ENCODE measurements around the gene IGSF6. TPM values are rescaled to one million over a fixed set of nuclear protein-coding genes. Genes with fewer than 3 reads are reported as not detected.
"Not testable (repeated sequence)": the region's sequence is repeated elsewhere in the genome, so short reads cannot be mapped to it uniquely, and the experiment has no call there.

The IGSF6 gene
- total RNA-seq, 1 donor from 2014 or later, result 4.9 TPM

DNA sequence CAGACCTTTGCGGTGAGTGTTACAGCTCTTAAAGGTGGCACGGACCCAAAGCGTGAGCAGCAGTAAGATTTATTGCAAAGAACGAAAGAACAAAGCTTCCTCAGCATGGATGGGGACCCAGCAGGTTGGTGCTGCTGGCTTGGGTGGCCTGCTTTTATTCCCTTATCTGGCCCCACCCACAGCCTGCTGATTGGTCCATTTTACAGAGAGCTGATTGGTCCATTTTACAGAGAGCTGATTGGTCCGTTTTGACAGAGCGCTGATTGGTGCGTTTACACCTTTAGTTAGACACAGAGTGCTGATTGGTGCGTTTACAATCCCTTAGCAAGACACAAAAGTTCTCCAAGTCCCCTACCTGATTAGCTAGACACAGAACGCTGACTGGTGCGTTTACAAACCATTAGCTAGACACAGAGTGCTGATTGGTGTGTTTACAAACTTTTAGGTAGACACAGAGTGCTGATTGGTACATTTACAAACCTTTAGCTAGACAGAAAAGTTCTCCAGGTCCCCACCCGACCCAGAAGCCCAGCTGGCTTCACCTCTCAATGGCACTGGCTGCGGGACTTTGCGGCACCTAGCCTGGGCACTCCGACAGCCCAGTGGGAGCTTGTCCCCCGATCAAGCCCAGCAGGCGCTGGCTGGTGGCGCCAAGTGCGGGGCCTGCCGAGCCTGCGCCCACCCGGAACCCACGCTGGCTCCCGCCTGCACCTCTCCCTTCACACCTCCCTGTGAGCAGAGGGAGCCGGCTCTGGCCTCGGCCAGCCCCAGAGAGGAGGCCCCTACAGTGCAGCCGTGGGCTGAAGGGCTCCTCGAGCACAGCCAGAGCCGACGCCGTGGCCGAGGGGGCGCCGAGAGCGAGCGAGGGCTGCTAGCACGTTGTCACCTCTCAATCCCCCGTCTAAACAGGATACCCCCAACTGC is 22.5 kb downstream of the IGSF6 start:
- DNase-seq, result not testable (repeated sequence)

DNA sequence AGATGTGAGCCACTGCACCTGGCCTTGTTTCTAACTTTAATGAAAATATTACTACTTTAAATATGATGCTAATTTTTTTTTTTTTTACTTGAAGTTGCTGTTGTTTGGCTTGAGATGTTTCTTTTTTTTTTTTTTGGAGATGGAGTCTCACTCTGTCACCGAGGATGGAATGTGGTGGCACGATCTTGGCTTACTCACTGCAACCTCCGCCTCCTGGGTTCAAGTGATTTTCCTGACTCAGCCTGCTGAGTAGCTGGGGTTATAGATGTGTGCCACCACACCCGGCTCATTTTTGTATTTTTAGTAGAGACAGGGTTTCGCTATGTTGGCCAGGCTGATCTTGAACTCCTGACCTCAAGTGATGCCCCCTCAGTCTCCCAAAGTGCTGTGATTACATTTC is 23.6 kb downstream of the IGSF6 start:
- no peak for DNase-seq

- no peak for DNase-seq
These were observed 24.2 kb downstream of the IGSF6 start for GRCh38 chr16:21628121-21628726.

- peak; percentile 58 for DNase-seq
These were observed 25.6 kb downstream of the IGSF6 start for GRCh38 chr16:21626659-21627277.

DNA sequence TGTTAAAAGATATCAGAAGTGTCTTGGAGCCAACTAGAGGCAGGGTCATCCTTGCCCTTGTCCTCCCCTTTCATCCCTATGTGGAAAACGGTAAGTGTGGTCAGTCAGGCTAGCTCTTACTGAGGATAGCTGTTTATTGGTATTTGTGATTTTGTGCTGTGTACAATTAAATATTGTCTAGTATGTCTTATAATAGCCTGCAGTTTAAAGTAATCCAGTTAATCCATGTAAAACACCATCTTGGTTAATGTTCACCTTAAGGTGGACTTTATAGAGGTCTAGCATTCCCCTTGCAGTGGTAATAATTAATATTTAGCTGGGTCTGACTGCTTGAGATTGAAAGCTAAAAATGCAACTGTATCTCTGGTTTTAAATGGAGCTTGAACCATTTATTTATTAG is 27.4 kb downstream of the IGSF6 start:
- DNase-seq, result no peak

GRCh38 chr16:21622545-21622944 is 29.9 kb downstream of the IGSF6 start:
- no peak for DNase-seq

DNA sequence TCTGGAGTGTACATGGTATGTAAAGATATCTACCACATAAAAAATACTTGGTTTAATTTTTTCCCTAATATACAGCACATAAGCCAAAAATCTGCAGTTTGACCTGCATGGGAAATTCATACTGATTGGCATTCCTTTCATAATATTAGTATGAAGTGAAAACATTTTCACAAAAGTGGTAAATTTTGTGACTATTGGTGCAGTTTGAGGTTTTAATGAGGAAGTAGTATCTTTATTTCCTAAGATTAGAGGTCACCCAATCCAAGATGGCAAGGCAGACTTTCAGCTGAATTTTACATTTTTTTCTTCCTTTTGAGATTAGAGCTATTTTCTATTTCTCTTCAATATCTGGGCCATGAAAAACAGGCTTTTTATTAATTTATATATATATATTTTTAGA is 31.8 kb downstream of the IGSF6 start:
- DNase-seq, result no peak

- DNase-seq, result no peak
These were observed 32.5 kb downstream of the IGSF6 start for GRCh38 chr16:21619765-21620425.

DNA sequence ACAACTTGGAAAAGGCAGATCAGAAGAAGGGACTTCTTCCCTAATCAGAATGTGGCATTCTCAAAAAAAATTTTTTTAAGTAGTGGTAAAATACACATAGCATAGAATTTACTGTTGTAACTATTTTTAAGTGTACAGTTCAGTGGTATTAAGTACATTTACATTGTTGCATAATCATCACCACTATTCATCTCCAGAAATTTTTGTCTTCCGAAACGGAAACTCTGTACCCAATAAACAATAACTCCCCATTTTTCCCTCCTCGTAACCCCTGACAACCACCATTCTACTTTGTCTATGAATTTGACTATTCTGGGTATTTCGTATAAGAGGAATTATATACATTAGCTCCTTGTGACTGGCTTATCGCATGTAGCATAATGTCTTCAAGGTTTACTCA is 34.1 kb downstream of the IGSF6 start:
- no peak for DNase-seq

DNA sequence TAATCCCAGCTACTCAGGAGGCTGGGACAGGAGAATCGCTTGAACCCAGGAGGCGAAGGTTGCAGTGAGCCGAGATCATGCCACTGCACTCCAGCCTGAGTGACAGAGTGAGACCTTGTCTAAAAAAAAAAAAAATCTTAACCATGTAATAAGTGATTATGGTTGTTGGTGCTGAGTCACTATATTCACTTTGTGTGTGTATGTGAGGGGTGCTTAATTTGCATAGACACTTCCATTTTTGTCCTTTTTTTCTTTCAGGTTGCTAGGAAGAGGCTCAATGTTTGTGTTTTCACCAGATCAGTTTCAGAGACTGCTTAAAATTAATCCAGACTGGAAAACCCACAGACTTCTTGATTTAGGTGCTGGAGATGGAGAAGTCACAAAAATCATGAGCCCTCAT is 34.8 kb downstream of the IGSF6 start:
- no peak for DNase-seq

DNA sequence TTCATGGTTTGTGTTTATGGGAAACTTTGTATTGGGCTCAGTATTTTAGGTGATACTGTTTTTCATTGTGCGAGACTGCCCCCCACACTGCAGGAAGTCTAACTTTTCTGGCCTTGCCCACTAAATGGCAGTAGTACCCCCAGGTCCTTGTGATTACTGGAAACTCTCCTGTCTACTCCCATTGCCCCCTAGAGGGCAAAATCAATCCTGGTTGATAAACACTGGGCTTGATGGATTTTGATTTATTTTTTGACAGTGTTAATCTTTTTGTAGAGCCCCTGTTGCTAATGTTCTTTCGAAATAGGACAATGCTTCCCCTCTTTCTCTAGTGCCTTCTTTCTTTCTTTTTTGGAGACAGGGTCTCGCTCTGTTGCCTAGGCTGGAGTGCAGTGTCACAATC is 37.5 kb downstream of the IGSF6 start:
- DNase-seq, result no peak

- no peak for DNase-seq
These were observed 38.6 kb downstream of the IGSF6 start for GRCh38 chr16:21613781-21614180.

DNA sequence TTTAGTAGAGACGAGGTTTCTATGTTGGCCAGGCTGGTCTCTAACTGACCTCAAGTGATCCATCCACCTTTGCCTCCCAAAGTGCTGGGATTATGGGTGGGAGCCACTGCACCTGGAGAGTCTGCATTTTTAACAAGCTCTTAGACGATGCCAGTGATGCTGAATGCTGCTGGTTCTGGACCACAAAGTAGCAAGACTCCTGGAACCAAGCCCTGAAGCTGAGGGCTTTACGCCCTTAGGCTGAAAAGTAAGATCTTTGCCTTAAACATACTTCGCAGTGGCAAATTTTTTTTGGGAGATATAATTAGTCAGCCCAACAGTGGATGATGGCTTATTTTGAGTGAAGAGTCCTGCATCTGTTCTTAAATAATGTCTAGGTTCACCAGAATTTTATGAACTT is 39.0 kb downstream of the IGSF6 start:
- no peak for DNase-seq

GRCh38 chr16:21611556-21612384 is 40.6 kb downstream of the IGSF6 start:
- no peak for DNase-seq

DNA sequence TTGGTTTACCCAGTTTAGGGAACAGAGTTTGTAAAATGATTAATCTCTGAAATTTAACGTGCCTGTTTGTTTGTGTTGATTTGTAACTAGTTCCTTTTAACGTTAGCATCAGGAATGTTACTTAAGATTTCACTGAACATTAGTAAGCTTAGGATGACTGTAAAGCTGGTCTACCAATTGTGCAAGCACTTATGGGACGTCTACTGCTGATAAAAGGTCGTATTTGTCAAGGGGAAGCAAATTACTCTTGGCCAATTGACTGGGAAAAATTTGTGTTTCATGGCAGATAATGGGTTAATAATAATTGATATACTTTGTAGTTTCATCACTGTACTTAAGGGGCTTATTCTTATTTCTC is 41.2 kb downstream of the IGSF6 start:
- no peak for DNase-seq

- no peak for DNase-seq
These were observed 41.6 kb downstream of the IGSF6 start for GRCh38 chr16:21610766-21611165.

GRCh38 chr16:21610006-21610544 is 42.3 kb downstream of the IGSF6 start:
- no peak for DNase-seq

- no peak for DNase-seq
These were observed 43.6 kb downstream of the IGSF6 start for GRCh38 chr16:21608639-21609328.

DNA sequence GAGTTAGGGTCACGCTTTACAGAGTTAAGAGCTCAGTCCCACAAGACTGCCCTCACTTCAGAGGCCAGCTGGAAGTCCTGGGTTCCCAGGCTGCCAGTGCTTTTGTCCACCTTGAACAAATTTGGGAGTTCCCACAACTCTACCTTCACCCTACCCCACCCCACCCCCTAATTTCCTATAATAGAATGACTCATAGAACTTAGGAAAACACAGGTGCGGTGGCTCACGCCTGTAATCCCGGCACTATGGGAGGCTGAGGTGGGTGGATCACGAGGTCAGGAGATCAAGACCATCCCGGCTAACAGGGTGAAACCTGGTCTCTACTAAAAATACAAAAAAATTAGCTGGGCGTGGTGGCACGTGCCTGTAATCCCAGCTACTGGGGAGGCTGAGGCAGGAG is 46.6 kb downstream of the IGSF6 start:
- DNase-seq, result not testable (repeated sequence)

GRCh38 chr16:21603928-21604327 is 48.5 kb downstream of the IGSF6 start:
- DNase-seq, result no peak

- no peak for DNase-seq
These were observed 49.6 kb downstream of the IGSF6 start for GRCh38 chr16:21602785-21603184.
